Measurements from ENCODE around the gene WNT4. TPM values are rescaled to one million over a fixed set of nuclear protein-coding genes. Genes with fewer than 3 reads are reported as not detected.

WNT4 gene
- total RNA-seq, 2 experiments from 2014 or later, result not detected

DNA sequence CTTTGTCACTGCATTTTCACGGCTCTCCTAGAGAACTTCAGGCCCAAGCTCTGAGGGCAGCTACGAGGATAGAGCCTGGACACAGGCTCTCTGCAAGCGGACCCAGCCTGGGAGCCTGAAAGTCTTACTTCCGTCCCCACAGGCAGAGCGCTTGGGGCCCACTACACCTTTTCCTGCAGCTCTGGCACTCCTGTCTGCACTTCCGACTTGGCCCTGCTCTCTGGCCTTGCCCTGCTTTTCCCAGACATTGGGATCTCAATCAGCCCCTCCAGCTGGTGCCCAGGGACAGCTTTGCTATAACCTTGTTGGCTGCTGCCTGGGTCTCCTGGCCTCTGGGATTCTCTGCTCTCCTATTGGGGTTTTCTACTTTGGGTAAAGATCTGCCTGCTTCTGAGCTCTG is 27.6 kb downstream of the WNT4 start:
- Histone ChIP-seq H3K9me3 (ENCODE audit: control insufficient read depth in 1 of 2, insufficient read depth in 1 of 2, low read length in 2 of 2) (no peaks in the 10 kb centered on the region), H3K4me1 (ENCODE audit: insufficient read depth, low read length) (no peaks in the 10 kb centered on the region), H3K4me3 (ENCODE audit: low read length) (no peak overlapping the region), H3K36me3 (ENCODE audit: insufficient read depth, low read length) (peaks cover 72% of the 10 kb centered on the region), H3K27ac (ENCODE audit: low read depth in 1 of 2, low read length in 2 of 2) (no peak overlapping the region), H3K27me3 (ENCODE audit: control insufficient read depth in 1 of 2, insufficient read depth in 2 of 2, low read length in 2 of 2) (no peaks in the 10 kb centered on the region)
- Mint-ChIP-seq H3K27ac (peak overlapping the region; percentile 81), H3K4me1 (ENCODE audit: low read depth) (peaks cover 35% of the 10 kb centered on the region), H3K36me3 (ENCODE audit: low read depth) (peaks cover 58% of the 10 kb centered on the region), H3K4me3 (no peak overlapping the region), H3K27me3 (no peaks in the 10 kb centered on the region), H3K9me3 (no peaks in the 10 kb centered on the region)
- ChIA-PET CTCF (no interaction called here), POLR2A (no interaction called here)
- intact Hi-C loops (cut with DNase I, micrococcal nuclease), result no loop called here
- TF ChIP-seq CTCF (IDR thresholded peaks at IDR 0.05), result no peak
- ATAC-seq (ENCODE audit: poor library complexity) (no peak), DNase-seq (no peak)

DNA sequence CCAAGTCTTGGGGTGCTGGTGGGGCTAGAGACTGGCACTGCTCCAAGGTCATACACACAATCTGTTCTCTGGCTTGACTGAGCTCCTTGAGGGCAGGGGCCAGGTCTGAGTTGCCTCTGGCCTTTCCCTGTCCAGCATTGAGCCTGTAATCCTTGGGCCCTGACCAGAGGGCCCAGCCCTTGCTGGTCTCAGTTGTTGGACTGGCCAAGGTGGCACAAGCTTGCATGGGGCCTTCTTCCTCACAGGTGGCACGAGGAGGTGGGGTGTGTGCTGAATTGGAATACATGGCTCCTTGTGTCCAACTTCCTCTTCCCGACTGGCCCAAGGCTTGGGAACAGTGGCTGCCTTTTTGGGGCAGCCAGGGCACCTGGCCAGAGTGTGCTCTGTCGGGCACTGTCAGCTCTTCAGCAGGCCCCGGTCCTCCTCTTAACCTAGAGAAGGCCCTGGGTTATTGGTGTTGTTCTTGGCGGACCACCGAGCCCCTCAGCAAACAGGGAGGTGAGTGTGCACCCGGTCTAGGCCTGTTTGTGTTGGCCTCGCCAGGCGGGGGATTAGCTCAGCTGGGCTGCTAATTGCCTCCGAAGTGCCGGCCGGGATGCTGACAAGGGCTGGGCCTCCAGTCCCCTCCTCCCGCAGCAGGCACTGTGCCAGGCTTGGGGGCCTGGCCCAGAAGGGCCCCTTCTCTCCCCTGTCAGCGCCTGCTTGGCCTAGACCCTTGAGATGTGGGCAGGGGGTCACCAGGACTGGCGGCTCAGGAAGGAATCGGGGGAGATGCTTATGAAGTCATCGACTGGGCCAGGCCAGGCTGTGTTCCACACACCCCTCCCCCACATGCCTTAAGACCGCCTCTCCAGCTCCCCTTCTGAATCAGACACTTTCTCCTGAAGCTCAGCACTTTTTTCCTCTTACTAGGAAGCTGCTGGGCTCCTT is 28.5 kb downstream of the WNT4 start:
- Mint-ChIP-seq H3K36me3 (ENCODE audit: low read depth) (peaks cover 56% of the 10 kb centered on the region), H3K4me3 (no peak overlapping the region), H3K9me3 (no peaks in the 10 kb centered on the region), H3K27me3 (no peaks in the 10 kb centered on the region), H3K4me1 (ENCODE audit: low read depth) (peaks cover 37% of the 10 kb centered on the region), H3K27ac (peak overlapping the region; percentile 81)
- DNase-seq, result peak in 1 of 14 experiments; percentile 28
- ChIA-PET CTCF (no interaction called here), POLR2A (interaction anchor here (0.6 to 1.0 kb wide), 2 partner anchors 89 to 432 kb away, joined by 3 to 5 read pairs; no protein-coding TSS in a partner anchor)
- ATAC-seq (ENCODE audit: poor library complexity), result no peak
- peaks cover 76% of the 10 kb centered on the region for H3K36me3 ChIP-seq (ENCODE audit: insufficient read depth, low read length)
- intact Hi-C loops (cut with DNase I, micrococcal nuclease), result no loop called here
- H3K9me3 ChIP-seq (ENCODE audit: control insufficient read depth in 1 of 2, insufficient read depth in 1 of 2, low read length in 2 of 2), result no peaks in the 10 kb centered on the region
- H3K27me3 ChIP-seq (ENCODE audit: control insufficient read depth in 1 of 2, insufficient read depth in 2 of 2, low read length in 2 of 2), result no peaks in the 10 kb centered on the region
- no peak overlapping the region for H3K4me3 ChIP-seq (ENCODE audit: low read length)
- H3K27ac ChIP-seq (ENCODE audit: low read depth in 1 of 2, low read length in 2 of 2), result no peak overlapping the region
- H3K4me1 ChIP-seq (ENCODE audit: insufficient read depth, low read length), result no peaks in the 10 kb centered on the region
- TF ChIP-seq CTCF (IDR thresholded peaks at IDR 0.05), result no peak

DNA sequence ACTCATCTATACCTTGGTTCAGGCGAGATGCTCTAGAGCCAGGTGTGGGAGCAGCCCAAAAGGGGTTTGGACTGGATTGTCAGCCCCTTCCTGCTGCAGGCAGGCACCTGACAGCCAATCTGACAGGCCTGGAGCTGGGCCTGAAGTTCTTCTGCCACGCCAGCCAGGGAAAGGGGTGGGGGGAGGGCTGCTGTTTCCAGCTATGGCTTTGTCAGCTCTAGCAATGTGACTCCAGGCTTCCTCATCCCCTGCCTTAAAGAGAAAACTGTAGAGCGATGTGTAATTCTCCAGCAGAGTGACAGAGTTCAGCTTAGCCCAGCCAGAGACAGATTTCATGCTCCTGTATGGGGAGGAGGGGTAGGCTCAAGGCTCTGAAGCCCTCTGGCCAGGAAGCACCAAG is 30.3 kb downstream of the WNT4 start:
- H3K27ac Mint-ChIP-seq, result peak overlapping the region; percentile 76
- H3K4me1 ChIP-seq (ENCODE audit: insufficient read depth, low read length), result no peaks in the 10 kb centered on the region
- ChIA-PET POLR2A (no interaction called here), CTCF (no interaction called here)
- H3K36me3 Mint-ChIP-seq (ENCODE audit: low read depth), result peaks cover 67% of the 10 kb centered on the region
- no peak for TF ChIP-seq CTCF (IDR thresholded peaks at IDR 0.05)
- no peaks in the 10 kb centered on the region for H3K27me3 Mint-ChIP-seq
- no peaks in the 10 kb centered on the region for H3K9me3 Mint-ChIP-seq
- H3K27me3 ChIP-seq (ENCODE audit: control insufficient read depth in 1 of 2, insufficient read depth in 2 of 2, low read length in 2 of 2), result no peaks in the 10 kb centered on the region
- intact Hi-C loops (cut with DNase I, micrococcal nuclease), result no loop called here
- H3K9me3 ChIP-seq (ENCODE audit: control insufficient read depth in 1 of 2, insufficient read depth in 1 of 2, low read length in 2 of 2), result no peaks in the 10 kb centered on the region
- H3K36me3 ChIP-seq (ENCODE audit: insufficient read depth, low read length), result peaks cover 72% of the 10 kb centered on the region
- H3K27ac ChIP-seq (ENCODE audit: low read depth in 1 of 2, low read length in 2 of 2), result no peak overlapping the region
- no peak overlapping the region for H3K4me3 ChIP-seq (ENCODE audit: low read length)
- no peak for DNase-seq
- peaks cover 47% of the 10 kb centered on the region for H3K4me1 Mint-ChIP-seq (ENCODE audit: low read depth)
- H3K4me3 Mint-ChIP-seq, result no peak overlapping the region
- no peak for ATAC-seq (ENCODE audit: poor library complexity)

All from CD4-positive, alpha-beta T cell (primary cell).